ENCODE results near the gene ELANE.
"Not testable (repeated sequence)": the region's sequence is repeated elsewhere in the genome, so short reads cannot be mapped to it uniquely, and the experiment has no call there.

ELANE gene

GRCh38 chr19:881385-882071 is 29.4 kb downstream of the ELANE start:
- DNase-seq, result no peak

GRCh38 chr19:882871-883497 is 30.9 kb downstream of the ELANE start:
- DNase-seq, result no peak

GRCh38 chr19:883661-884211 is 31.6 kb downstream of the ELANE start:
- DNase-seq, result no peak

- DNase-seq, result no peak
Observed at GRCh38 chr19:884420-885211, 32.5 kb downstream of the ELANE start.

- no peak for DNase-seq
Observed at GRCh38 chr19:885536-886224, 33.6 kb downstream of the ELANE start.

- peak; percentile 37 for DNase-seq
Observed at GRCh38 chr19:887072-887471, 35.0 kb downstream of the ELANE start.

GRCh38 chr19:887599-887998 is 35.5 kb downstream of the ELANE start:
- no peak for DNase-seq

GRCh38 chr19:888581-889385 is 36.7 kb downstream of the ELANE start:
- DNase-seq, result peak; percentile 72

- no peak for DNase-seq
Observed at GRCh38 chr19:889662-890295, 37.7 kb downstream of the ELANE start.

- DNase-seq, result no peak
Observed at GRCh38 chr19:890831-891230, 38.7 kb downstream of the ELANE start.

- DNase-seq, result not testable (repeated sequence)
Observed at GRCh38 chr19:891421-892200, 39.5 kb downstream of the ELANE start.

GRCh38 chr19:892243-892893 is 40.3 kb downstream of the ELANE start:
- peak; percentile 61 for DNase-seq

GRCh38 chr19:892894-893689 is 41.0 kb downstream of the ELANE start, which contains the start of the genes MED16 and RNU6-9:
Gene MED16, minus strand, starts transcription at chr19:893187. Its CDS starts 2,056 bp downstream, at chr19:891131.
Gene RNU6-9, plus strand, starts transcription at chr19:893484.
- DNase-seq, result peak; percentile 98

- DNase-seq, result no peak
Observed at GRCh38 chr19:896434-896833, 44.3 kb downstream of the ELANE start.

GRCh38 chr19:896999-897398 is 44.9 kb downstream of the ELANE start:
- no peak for DNase-seq

GRCh38 chr19:897442-898039 is 45.4 kb downstream of the ELANE start:
- DNase-seq, result no peak

- DNase-seq, result no peak
Observed at GRCh38 chr19:898663-899062, 46.6 kb downstream of the ELANE start.

- DNase-seq, result no peak
Observed at GRCh38 chr19:899336-900042, 47.4 kb downstream of the ELANE start.

Data from hematopoietic multipotent progenitor cell treated with erythropoietin and hydrocortisone succinate and interleukin-3 and kit ligand, for 4 days (in vitro differentiated cells).